ENCODE measurements around the gene TSPAN10. TPM values are rescaled to one million over a fixed set of nuclear protein-coding genes. Genes with fewer than 3 reads are reported as not detected.

Gene TSPAN10
- total RNA-seq, 1 donor from 2014 or later = 0.29 TPM

DNA sequence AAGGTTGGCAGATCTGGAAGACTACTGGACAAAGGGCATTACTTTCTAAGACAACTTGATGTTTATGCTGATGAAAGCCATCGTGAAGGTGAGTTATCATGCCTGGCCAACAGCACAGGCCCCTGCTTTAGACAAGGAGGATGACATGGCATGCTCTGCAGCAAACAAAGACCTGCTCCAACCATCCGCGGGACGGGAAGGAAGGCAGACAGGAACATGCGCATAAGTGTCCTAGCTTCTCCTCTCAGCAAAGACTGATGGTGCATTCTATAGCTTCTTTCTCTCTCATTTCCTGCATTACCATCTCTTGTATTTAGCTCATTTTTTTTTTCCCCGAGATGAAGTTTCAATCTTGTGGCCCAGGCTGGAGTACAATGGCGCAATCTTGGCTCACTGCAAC is 5.5 kb upstream of the TSPAN10 start:
- no peak for DNase-seq (ENCODE audit: low spot score)

DNA sequence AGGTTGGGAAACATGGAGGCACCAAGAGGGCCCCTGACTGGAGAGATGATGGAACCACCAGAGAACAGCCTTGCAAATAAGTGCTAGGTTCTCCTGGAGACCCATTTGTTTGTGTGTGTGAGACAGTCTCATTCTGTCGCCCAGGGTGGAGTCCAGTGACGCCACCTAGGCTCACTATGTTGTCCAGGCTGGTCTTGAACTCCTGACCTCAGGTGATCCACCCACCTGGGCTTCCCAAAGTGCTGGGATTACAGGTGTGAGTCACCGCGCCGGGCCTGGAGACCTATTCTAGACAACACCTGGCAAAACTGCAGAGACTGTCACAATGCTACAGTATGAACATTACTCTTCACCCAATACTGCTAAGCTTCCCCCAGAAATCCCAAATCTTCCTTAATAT is 1.6 kb upstream of the TSPAN10 start:
- no peak for DNase-seq (ENCODE audit: low spot score)

DNA sequence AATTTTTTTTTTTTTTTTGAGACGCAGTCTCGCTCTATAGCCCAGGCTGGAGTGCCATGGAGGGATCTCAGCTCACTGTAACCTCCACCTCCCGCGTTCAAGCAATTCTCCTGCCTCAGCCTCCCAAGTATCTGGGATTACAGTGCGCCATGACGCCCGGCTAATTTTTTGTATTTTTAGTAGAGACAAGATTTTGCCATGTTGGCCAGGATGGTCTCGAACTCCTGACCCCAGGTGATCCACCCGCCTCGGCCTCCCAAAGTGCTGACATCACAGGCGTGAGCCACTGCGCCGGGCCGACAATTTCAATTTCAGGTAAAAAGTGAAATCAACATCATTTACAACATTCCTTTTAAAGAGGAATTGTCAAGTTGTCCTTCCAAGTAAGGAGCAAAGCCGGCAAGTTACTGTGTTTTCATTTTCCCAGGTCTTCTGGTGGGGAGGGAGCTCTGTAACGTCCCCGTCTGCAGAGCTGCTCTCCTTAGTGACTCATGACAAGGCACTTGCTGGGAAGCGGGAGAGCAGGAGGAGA is 957 bp upstream of the TSPAN10 start:
- no peak for DNase-seq (ENCODE audit: low spot score)

DNA sequence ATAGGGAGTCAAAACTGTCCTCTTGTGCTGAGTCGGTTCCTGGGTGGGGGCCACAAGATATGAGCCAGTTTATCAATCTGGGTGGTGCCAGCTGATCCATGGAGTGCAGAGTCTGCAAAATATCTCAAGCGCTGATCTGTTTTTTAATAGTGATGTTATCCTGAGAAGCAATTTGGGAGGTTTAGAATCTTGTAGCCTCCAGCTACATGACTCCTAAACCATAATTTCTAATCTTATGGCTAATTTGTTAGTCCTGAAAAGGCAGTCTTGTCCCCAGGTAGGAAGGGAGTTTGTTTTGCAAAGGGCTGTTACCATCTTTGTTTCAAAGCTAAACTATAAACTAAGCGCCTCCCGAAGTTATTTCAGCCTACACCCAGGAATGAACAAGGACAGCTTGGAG is 1.7 kb downstream of the TSPAN10 start:
- DNase-seq (ENCODE audit: low spot score) = no peak

DNA sequence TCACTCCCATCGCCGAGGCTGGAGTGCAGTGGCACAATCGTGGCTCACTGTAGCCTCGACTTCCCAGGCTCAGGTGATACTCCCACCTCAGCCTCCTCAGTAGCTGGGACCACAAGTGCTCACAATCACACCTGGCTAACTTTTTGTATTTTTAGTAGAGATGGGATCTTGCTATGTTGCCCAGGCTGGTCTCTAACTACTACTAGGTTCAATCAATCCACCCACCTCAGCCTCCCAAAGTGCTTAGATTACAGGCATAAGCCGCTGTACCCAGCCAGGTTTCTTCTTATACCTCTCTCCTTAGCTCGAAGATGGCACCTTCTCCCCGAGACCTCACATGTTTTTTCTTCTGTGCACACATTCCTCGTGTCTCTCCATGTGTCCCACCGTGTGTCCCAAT is 3.0 kb downstream of the TSPAN10 start:
- DNase-seq (ENCODE audit: low spot score) = no peak

DNA sequence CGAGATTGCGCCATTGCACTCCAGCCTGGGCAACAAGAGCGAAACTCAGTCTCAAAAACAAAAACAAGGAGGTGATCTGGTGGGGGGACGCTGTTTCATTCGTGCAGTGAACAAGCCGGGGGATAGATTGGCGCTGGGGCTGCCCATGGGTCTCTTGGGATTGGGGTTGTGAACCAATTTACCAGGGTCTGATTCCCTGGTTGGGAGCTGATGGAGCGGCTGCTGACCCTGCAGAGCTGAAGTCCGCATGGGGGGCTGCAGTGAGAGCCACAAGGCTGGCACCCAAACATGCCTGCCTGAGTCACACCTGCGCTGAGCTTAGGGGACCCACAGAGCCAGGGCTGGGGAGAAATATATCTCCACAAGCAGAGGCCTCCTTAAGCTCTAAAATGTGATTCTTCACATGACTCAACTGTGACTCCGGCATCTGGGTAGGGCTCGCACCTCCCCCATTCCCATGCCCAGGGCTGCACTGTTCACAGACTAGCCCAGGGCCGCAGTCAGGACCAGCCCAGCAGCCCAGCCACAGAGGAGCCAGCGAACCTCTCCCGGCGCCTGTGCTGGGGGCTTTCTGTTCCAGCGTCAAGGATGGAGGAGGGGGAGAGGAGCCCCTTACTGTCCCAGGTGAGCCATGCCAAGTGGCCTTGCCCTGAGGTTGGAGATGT is 5.0 kb downstream of the TSPAN10 start:
- DNase-seq (ENCODE audit: low spot score) = no peak

DNA sequence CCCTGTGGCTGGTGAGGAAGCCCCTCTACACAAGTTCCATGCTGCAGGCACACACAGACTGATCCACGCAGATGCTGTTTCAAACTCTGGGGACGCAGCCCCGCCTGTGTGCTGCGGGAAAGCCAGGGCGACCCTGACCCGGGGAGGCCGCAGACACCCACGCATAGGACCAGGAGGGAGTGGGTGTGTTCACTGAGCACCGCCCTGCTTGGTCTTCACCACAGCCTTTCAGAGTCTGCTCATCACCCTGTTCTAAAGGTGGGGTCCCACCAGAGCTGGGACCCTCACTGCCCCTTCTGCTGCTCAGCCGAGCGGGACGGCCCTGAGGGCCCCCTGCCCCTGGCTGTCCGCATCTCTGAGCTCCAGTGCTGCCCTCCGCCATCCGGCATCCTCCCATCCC is 7.5 kb downstream of the TSPAN10 start:
- DNase-seq (ENCODE audit: low spot score) = no peak

DNA sequence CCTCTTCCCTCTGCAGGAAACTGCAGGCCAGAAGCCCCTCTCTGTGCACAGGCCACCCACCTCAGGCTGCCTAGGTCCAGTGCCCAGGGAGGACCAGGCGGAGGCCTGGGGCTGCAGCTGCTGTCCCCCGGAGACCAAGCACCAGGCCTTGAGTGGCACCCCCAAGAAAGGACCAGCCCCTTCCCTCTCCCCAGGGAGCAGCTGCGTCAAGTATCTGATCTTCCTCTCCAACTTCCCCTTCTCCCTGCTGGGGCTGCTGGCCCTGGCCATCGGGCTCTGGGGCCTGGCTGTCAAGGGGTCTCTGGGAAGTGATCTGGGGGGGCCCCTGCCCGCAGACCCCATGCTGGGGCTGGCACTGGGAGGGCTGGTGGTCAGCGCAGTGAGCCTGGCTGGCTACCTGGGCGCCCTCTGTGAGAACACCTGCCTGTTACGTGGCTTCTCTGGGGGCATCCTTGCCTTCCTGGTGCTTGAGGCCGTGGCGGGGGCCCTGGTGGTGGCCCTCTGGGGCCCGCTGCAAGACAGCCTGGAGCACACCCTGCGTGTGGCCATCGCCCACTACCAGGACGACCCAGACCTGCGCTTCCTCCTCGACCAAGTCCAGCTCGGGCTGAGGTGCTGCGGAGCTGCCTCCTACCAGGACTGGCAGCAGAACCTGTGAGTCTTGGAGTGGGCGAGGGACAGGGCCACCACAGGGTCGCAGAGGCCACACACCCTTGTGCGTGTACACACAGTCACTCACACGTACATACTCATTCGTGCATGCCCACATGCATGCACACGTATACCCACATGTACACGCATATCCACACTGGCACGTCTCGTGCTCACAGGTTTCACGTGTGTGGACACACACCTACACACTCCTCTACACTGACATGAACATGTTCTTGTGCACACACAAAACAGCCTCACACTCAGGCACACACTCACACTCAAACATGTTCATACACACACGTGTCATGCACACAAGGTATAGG is 8.3 kb downstream of the TSPAN10 start:
- DNase-seq (ENCODE audit: low spot score) = no peak

DNA sequence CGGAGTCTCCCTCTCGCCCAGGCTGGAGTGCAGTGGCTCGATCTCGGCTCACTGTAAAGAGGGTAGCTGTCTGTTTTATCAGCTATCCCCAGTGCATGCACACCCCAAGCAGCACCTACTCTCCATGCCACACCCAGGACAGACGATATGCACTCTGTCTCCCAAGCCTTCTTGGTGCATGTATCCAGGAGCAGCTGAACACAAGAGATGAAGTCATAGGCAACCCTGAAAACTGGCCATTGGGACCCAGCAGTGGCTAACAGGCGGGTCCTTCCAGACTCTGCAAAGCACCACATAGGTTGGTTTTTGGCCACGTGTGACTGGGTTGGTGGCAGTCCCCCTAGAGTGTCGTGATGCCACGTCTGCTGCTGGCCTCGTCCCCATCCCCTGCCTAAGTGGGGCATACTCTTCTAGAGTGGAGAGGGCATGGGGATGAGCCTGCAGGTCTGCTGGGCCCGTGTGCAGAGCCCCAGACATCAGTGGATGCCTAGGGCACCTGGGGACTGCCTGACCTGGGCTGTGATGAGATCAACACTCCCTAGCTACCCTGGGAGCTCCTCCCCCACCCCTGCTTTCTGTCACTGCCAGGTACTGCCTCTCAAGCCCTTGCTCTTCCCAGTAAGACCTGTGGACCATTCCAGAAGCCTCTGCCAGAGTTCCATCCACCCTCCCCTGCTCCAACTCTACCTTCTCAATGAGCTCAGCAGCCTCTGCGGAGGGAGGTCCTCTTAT is 10.0 kb downstream of the TSPAN10 start:
- no peak for DNase-seq (ENCODE audit: low spot score)

DNA sequence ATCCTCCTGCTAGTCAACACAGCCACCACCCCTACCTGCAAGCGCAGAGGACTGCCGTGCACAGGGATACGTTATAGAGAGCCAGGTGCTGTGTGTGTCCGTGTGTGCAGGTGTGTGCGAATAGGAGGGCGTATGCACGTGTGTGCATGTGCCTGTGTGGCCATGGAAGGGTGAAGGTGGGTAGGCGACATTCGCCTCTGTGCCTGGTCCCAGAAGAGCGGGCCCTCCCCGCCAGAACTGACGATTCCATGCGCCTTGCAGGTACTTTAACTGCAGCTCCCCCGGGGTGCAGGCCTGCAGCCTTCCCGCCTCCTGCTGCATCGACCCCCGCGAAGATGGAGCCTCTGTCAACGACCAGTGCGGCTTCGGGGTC is 10.6 kb downstream of the TSPAN10 start:
- DNase-seq (ENCODE audit: low spot score) = no peak

DNA sequence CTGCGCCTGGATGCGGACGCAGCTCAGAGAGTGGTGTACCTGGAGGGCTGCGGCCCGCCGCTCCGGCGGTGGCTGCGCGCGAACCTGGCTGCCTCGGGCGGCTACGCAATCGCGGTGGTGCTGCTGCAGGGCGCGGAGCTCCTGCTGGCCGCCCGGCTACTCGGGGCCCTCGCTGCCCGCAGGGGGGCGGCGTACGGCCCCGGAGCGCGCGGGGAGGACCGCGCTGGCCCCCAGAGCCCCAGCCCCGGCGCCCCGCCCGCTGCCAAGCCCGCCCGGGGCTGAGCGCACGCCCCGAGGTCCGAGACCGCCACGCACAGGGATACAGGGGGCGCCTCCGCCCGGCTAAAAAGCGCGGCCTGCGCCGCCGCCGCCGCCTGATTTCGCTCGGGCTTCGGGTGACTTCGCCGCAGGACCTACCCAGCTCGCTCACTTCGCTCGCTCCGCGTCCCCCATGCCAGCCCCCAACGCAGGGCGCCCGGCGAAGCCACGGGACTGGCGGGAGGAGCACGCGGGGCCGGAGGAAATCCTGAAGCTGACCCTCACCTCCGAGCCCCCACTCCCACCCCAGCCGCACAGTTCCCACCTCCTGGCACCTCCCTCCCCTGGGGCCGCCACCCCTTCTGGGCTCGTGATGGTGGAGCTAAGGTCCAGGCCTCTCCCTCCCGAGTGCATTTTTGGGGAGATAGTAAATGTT is 11.2 kb downstream of the TSPAN10 start:
- no peak for DNase-seq (ENCODE audit: low spot score)

DNA sequence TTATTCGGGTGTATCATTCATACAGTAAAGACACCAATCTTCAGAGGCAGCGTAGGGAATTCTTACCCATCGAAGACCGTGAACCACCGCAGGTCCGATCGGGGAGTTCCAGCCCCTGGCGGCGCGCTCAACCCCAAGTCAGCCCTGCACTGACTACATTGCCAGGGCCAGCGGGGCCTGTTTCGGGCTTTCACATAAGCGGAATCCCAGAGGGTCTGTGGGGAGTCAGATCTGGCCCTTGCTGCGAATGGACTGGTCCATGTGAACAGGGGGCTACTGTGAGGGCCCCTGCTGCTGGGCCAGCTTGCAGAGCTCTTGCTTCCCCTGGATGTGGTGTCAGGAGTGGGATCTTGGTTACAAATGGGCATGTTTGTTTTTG is 11.7 kb downstream of the TSPAN10 start:
- no peak for DNase-seq (ENCODE audit: low spot score)

DNA sequence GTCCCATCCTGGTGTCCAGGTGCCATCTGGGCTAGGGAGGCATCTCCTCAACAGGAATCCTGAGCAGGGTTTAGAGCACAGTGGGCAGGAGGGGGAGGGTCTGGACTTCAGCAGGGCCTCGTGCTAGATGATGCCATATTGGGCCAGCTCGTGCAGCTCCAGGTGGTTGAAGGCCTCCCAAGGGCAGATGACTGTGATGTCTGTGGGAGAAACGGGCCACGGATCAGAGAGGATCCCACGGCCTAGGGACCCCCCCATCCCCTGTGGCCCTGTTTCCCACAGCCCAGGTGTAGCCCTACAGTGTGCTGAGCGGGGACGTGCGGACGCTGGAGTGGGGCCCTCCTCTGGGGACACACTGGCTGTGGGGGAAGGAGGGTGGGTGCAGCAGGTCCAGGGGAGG is 14.0 kb downstream of the TSPAN10 start:
- no peak for DNase-seq (ENCODE audit: low spot score)

DNA sequence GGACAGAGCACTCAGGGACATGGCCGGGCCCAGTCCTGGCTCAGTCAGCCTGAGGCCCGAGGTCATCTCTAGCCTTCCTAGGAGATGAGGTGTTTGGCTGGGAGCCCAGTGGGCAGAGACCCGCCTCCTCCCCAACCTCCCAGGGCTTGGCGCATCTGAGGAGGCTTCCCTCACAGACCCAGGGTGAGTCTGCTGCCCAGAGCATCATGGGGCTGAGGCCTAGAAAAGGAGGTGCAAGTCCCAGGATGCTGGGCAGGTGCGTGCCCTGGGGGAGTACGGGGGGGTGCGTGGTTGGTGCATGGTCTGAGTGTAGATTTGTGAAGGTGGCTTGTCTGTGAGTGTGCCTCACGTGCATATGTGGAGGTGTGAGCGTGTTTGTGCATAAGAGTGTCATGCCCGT is 14.7 kb downstream of the TSPAN10 start:
- no peak for DNase-seq (ENCODE audit: low spot score)

DNA sequence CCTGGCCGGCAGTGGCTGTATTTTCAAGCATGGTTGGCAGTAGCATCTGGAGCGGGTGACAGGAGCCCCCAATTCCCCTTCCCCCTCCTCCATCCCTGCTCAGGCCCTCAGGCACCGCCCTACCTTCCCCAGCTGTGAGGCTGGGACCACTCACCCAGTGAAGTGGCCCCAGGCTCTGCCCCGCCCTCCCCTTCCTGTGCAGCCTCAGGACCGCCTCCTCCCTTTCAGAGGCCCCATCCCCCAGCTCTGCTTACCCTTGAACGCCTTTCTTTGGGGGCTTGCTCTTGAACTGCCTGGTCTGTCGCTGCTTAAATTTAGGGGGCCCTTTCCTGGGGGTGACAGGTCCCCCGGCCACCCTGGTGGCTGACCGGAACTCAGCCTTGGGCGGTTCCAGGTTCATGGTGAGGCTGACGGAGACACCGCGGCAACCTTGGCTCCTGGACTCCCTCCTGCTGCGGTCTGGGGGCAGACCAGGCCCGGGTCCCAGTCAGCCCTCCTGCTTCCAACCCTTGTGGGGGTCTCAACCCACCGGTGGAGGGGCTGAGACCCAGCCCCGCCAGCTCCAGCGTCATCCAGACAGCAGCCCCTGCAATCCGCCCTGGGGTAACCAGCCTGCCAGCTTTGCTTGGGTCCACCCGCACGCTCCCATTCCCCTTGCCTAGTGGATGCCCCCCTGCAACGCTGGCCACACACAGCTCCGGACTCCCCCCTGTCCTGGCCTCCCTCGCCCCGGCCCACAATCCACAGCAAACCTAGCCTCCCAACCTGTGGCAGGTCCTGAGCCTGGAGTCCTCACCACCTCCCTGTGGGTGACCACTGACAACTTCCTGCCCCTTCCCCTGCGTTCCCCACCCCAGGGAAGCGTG is 16.1 kb downstream of the TSPAN10 start:
- DNase-seq (ENCODE audit: low spot score) = no peak

DNA sequence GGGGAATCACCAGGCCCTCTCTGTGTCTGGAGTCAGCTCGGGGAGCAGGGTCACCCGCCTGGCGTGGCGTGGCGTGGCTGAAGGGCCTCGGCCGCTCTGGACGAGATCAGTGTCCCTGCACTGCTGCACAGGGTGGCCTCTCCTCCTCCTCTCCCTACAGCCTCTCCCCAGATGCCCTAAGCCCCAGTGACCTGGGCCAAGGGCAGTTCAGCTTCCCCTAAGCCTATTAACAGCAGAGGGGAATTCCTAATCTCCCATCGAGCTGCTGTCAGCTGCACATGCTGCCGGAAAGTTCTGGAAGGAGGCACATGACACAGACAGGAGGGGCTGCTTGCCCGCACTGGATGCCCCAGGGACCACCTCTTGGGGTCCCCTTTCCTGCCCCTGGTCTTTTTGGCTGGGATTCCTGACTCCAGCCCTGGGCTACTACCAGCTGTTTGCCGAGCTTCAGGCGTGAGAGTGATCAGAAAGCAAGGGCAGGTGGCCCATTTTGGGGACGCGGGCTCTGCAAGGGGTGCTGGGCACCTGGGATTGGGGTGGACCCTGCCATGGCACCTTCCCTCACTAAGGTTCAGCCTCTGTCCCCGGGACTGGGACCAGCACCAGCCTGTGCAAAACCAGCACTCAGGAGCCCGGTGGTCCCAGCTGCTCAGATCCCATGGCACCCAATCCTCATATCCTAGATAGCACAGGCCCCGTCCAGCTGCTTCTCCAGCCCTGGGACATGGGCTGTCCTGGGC is 18.6 kb downstream of the TSPAN10 start:
- DNase-seq (ENCODE audit: low spot score) = no peak

DNA sequence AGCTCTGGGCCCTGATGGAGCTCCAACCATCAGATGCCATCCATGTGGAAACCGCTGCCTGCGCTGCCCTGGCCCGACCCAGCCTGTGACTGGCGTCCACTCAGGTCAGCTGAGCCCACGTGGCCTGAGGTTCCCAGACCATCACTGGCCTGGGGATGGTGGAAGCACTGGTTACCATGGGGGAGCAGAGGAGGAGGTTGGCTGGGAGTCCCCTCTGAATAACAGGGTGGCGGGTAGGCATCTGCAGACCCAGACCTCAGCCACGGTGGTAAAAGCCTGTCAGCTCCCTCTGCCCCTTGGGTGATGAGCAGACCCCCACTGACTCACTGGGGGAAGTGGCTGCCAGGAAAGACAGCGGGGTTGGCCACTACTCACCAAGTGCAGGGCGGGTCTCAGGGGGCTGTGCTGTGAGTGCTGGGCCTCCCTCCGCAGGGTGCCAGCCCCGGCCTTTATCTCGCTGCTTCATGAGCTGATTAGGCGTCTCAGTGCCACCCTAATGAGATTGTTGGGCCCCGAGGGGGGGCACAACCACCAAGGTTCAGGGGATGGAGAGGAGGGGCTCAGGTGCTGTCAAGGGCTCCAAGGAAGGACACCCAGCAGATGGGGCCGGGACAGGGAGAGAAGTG is 19.2 kb downstream of the TSPAN10 start, which contains the start of gene PDE6G:
PDE6G (minus strand) TSS at position 425 of the 626 bp plus-strand sequence. CDS start 3,237 bp downstream, outside the sequence.
- no peak for DNase-seq (ENCODE audit: low spot score)

DNA sequence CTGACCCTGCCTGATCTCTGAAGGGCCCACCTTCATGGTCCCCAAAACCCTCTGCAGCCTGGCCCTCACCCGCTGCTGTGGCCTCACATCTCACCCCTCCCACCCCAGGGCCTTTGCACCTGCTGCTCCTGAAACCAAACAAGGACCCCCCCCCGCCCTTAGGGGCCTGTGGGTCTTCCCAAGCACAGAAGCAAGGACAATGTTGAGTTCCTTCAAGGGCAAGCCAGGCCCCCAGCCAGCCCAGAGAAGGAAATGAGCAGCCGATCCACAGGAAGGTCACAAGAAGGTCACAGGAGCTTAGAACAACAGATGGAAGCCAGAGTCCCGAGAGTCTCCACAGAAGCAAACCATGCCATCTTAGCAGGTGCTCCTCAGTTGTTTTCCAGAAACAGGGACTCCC is 19.8 kb downstream of the TSPAN10 start:
- no peak for DNase-seq (ENCODE audit: low spot score)

DNA sequence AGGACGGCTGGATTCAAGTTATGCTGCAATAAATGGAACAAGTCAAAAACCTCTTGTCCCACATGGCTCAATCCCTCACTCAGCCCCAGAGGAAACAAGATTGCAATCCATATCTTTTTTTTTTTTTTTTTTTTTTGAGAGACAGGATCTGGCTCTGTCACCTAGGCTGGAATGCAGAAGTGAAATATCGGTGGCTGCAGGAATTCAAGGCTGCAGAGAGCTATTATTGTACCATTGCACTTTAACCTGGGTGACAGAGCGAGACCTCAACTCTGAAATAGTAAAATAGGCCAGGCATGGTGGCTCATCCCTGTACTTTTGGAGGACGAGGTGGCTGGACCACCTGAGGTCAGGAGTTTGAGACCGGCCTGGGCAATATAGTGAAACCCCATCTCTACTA is 22.0 kb downstream of the TSPAN10 start:
- no peak for DNase-seq (ENCODE audit: low spot score)

All from mesenteric fat pad (tissue), 1 donor.